Upper lobe of right lung (tissue), 1 donor: Measurements from ENCODE around the gene MAPK7. TPM values are rescaled to one million over a fixed set of nuclear protein-coding genes. Genes with fewer than 3 reads are reported as not detected.

Experiments used
- ATAC-seq: fragments of 200-7000 bp; cut with Tn5 transposase; one replicate; pipeline ENCODE4 v1.9.1; 2020; ENCODE audit warnings: mild to moderate bottlenecking, moderate library complexity
- DNase-seq: peaks from one replicate; pipeline ENCODE4 v3.0.0-alpha.2; 2020
- H3K27ac ChIP-seq: fragments of 200-600 bp; one replicate; pipeline ENCODE4 v1.8.0; 2022
- H3K27me3 ChIP-seq: fragments of 200-600 bp; one replicate; pipeline ENCODE4 v1.8.0; 2022; ENCODE audit warnings: mild to moderate bottlenecking
- H3K36me3 ChIP-seq: fragments of 200-600 bp; one replicate; pipeline ENCODE4 v1.8.0; 2022
- H3K4me1 ChIP-seq: fragments of 200-600 bp; one replicate; pipeline ENCODE4 v1.8.0; 2022
- H3K4me3 ChIP-seq: fragments of 200-600 bp; one replicate; pipeline ENCODE4 v1.8.0; 2022; ENCODE audit warnings: mild to moderate bottlenecking
- H3K9me3 ChIP-seq: fragments of 200-600 bp; one replicate; pipeline ENCODE4 v1.8.0; 2022
- CTCF ChIP-seq: fragments of 200-600 bp; IDR thresholded peaks from one replicate; pipeline ENCODE4 v1.8.0; 2022; ENCODE audit warnings: antibody characterized with exemption
- intact Hi-C: fragments of 100-400 bp; cut with DNase I; formaldehyde crosslinking; loops from one replicate; pipeline ENCODE4 v1.11.0; 2022
- total RNA-seq: library from RNA; stranded (reverse); fragmentation: NEBNext Ultra II Directional; extraction: Animal tissue kit (Norgen Biotek cat#: 25700); gene quantifications from one replicate; pipeline ENCODE4 v1.2.1, GENCODE V29; 2021
- donor health status: DM: no; HTN: yes; CAD: no; lungs with severe emphysema.

MAPK7 gene
- total RNA-seq, 1 donor from 2014 or later = 25.7 TPM

DNA sequence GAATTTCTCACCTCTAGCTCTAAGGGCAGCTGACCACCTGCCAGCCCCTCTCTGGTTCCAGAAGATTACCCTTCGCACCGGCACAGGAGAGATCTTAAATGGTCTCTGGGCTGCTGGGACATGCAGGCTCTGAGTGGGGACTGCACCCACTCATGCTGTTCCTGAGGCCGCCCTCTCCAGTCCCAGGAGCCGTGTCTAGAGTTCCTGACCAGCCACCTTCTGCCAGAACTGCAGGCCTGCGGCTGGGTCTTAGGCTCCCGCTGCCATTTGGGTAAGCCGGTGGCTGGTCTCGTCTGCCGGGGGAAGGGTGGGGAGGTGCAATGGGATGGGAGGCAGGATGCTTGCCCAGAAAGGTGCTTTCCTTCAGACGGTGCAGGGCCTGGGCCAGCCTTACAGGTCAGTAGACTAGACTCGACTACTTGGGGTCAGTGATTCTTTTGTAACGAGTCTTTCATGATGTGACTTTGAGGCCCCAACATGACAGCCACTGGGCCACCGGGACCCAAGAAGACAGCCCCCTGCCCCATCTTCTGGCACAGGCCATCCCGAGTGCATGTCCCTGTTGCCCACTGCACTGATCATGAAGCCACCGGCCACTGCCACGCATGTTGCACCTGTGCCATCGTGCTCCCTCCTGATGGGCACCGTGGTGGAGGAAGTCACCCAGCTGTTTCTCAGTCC is 42.2 kb upstream of the MAPK7 start:
- Histone ChIP-seq H3K36me3 (no peaks in the 10 kb centered on the region), H3K9me3 (no peaks in the 10 kb centered on the region), H3K4me1 (peaks cover 6% of the 10 kb centered on the region), H3K27me3 (no peaks in the 10 kb centered on the region), H3K4me3 (no peak overlapping the region), H3K27ac (no peak overlapping the region)
- ATAC-seq = no peak
- TF ChIP-seq CTCF = no peak
- intact Hi-C loops = no loop called here
- peak; percentile 54 for DNase-seq

- no peak overlapping the region for H3K27ac ChIP-seq
- ATAC-seq (peak; percentile 2), DNase-seq (peak; percentile 57)
- H3K9me3 ChIP-seq = no peaks in the 10 kb centered on the region
- peaks cover 6% of the 10 kb centered on the region for H3K4me1 ChIP-seq
- peak; percentile 11 for TF ChIP-seq CTCF
- H3K36me3 ChIP-seq = no peaks in the 10 kb centered on the region
- H3K4me3 ChIP-seq = no peak overlapping the region
- no peaks in the 10 kb centered on the region for H3K27me3 ChIP-seq
- intact Hi-C loops = no loop called here
These were observed 41.2 kb upstream of the MAPK7 start for GRCh38 chr17:19336938-19337711.

DNA sequence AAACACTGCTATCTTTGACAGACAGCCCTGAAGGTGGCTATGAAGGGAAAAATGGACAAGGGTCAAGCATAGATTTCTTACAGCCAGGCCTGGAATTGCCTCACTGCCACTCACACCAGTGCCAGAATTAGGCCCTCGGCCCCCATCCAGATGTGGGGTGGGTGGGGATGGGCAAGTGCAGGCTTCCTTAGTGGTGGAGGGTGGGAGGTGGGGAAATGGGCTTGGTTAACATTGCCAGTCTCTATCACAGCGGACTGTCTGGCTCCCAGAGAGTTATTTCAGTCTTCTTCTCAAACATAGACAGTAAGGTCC is 40.6 kb upstream of the MAPK7 start:
- H3K27ac ChIP-seq = no peak overlapping the region
- intact Hi-C loops = no loop called here
- no peaks in the 10 kb centered on the region for H3K9me3 ChIP-seq
- peaks cover 10% of the 10 kb centered on the region for H3K4me1 ChIP-seq
- no peak overlapping the region for H3K4me3 ChIP-seq
- TF ChIP-seq CTCF = no peak
- H3K27me3 ChIP-seq = no peaks in the 10 kb centered on the region
- DNase-seq (peak; percentile 48), ATAC-seq (no peak)
- no peaks in the 10 kb centered on the region for H3K36me3 ChIP-seq

GRCh38 chr17:19338031-19338990 is 40.0 kb upstream of the MAPK7 start:
- intact Hi-C loops = no loop called here
- ATAC-seq (peak; percentile 89), DNase-seq (peak; percentile 84)
- H3K4me3 ChIP-seq = no peak overlapping the region
- peak; percentile 70 for TF ChIP-seq CTCF
- H3K27me3 ChIP-seq = no peaks in the 10 kb centered on the region
- no peaks in the 10 kb centered on the region for H3K36me3 ChIP-seq
- no peak overlapping the region for H3K27ac ChIP-seq
- H3K4me1 ChIP-seq = peaks cover 10% of the 10 kb centered on the region
- no peaks in the 10 kb centered on the region for H3K9me3 ChIP-seq

DNA sequence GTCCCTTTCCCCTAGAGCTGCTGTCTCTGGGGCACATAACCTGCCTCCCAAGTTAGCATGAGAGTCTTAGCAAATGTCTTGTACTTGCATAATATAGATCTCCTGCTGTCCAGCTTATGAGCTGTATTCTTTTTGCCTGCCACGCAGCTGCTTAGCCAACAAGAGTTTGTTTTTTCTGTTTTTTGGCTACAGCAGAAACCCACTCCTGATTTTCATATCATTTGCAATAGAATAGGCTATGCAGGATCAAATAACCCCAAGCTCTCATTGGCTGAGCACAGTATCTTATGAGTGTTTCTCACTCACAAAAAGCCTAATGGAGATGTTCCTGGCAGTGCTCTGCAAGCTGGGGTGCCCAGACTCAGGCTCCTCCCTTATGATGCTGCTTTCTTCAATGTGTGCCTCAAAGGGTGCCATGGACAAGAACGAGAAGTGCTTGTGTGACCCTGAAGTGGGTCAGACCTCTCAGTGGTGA is 38.9 kb upstream of the MAPK7 start:
- Histone ChIP-seq H3K27me3 (no peaks in the 10 kb centered on the region), H3K9me3 (no peaks in the 10 kb centered on the region), H3K36me3 (no peaks in the 10 kb centered on the region), H3K4me3 (no peak overlapping the region), H3K4me1 (peaks cover 10% of the 10 kb centered on the region), H3K27ac (no peak overlapping the region)
- DNase-seq = peak; percentile 3
- no peak for TF ChIP-seq CTCF
- no peak for ATAC-seq
- intact Hi-C loops = no loop called here
